Stimulated activated CD4-positive, alpha-beta T cell treated with anti-CD3 and anti-CD28 coated beads, Interleukin-1b, Interleukin-23, amount 100 ng/mL, for 4 hours (primary cell): ENCODE data around the gene PEX3.
"Not testable (repeated sequence)": the region's sequence is repeated elsewhere in the genome, so short reads cannot be mapped to it uniquely, and the experiment has no call there.

Experiments
- DNase-seq, 2 donors: peaks; one replicate each; pipeline ENCODE4 v3.0.0-alpha.2; 2020; ENCODE audit warnings: low read depth in 2 of 2

The PEX3 gene

GRCh38 chr6:143447865-143448264 is 2.7 kb upstream of the PEX3 start:
- not testable (repeated sequence) for DNase-seq

- DNase-seq = no peak
Observed at GRCh38 chr6:143449082-143449713, 1.4 kb upstream of the PEX3 start.

- peak in 1 of 2 donors; percentile 2 for DNase-seq
Observed at GRCh38 chr6:143449714-143450452, 722 bp upstream of the PEX3 start.

DNA sequence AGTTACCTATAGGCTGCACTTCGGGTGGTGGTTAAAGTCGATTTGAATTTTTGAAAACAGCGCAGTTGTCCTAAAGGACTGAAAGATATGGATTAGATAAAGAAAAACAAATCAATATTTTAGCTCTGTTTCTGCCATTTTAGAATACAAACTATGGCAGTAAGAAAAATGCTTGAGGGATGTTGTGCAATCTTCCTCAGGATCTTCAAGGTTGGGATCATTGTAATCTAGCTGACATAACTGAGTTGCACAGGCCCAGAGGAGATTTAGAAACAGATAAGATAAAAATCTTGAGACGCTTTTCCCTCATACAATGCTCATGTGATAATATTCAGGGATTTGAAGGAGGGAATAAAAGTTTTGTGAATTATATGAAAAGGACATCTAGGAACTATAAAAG is 926 bp downstream of the PEX3 start:
- DNase-seq = no peak

- DNase-seq = no peak
Observed at GRCh38 chr6:143457563-143458359, 7.2 kb downstream of the PEX3 start.

GRCh38 chr6:143465546-143465945 is 14.9 kb downstream of the PEX3 start:
- DNase-seq = no peak

- DNase-seq = no peak
Observed at GRCh38 chr6:143468026-143468425, 17.4 kb downstream of the PEX3 start.

- not testable (repeated sequence) for DNase-seq
Observed at GRCh38 chr6:143468823-143469222, 18.2 kb downstream of the PEX3 start.

DNA sequence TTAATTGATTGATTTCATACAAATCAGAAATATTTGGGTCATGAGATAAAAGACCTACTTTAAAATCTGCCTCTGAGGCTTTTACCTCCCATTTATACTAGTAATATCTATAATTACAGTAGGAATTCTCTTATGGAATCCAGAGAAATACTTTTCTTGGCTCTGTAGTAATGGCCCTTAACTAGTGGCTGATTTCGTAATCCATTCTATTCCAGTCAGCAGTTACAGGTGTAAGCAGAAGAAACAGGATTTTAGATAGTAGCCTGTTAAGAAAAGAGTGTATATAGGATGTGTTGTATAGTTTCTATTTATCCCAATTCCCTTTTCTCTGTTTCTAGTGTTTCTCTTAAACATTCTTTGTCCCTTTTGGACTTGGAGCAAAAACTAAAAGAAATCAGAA is 21.2 kb downstream of the PEX3 start:
- DNase-seq = no peak

GRCh38 chr6:143476545-143476944 is 25.9 kb downstream of the PEX3 start:
- no peak for DNase-seq

- no peak for DNase-seq
Observed at GRCh38 chr6:143478479-143479062, 28.0 kb downstream of the PEX3 start.

- DNase-seq = no peak
Observed at GRCh38 chr6:143482593-143482992, 32.0 kb downstream of the PEX3 start.

DNA sequence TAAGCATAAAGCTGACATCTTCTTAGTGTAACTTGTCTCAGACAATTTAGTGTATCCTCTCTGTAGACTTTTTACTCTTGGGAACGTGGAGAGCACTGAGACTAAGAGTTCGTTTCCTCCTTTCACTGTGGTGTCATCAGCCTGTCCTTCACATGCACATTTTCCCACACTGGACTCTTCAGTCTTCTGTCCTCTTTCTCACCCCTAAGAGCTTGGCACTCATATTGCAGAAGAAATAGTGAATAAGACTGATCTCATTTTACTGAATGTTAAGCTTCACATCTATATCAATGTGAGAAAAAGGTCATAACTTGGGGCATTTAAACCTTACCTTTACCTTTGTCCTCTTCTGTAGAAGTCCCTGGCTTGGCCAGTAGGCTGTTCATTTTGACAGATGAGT is 35.4 kb downstream of the PEX3 start:
- DNase-seq = no peak

DNA sequence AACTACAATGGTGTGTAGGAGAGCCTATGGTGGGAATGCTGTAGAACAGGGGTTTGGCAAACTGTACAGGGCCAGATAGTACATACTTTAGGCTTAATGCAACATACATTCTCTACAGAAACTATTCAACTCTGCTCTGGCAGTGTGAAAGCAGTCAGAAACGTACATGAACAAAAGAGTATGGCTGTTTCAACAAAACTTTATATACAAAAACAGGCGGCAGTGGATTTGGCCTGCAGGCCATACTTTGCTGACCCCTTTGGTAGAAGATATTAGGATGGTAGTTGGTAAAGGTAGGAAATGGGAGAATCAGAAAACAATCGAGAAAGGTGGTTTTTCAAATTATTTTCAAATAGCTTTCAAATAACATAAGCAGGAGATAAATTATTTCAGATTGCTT is 36.1 kb downstream of the PEX3 start:
- no peak for DNase-seq

GRCh38 chr6:143490244-143490643 is 39.6 kb downstream of the PEX3 start:
- no peak for DNase-seq

DNA sequence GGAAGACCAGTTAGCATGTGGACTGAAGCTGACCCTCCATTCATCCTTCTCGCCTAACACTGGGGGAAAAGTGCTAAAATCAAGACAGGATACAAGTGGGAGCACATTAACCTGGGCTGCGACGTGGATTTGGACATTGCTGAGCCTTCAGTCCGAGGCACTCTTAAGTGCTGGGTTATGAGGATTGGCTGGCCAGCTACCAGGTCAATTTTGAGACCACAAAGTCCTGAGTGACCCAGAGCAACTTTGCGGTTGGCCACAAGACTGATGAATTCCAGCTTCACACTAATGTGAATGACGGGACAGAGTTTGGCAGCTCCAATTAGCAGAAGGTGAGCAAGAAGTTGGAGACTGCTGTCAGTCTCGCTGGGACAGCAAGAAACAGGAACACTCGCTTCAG is 40.2 kb downstream of the PEX3 start:
- no peak for DNase-seq

- DNase-seq = no peak
Observed at GRCh38 chr6:143496974-143497373, 46.4 kb downstream of the PEX3 start.

- DNase-seq = no peak
Observed at GRCh38 chr6:143498428-143498827, 47.8 kb downstream of the PEX3 start.

GRCh38 chr6:143501851-143502250 is 51.2 kb downstream of the PEX3 start:
- no peak for DNase-seq

GRCh38 chr6:143504369-143504768 is 53.8 kb downstream of the PEX3 start:
- no peak for DNase-seq

- no peak for DNase-seq
Observed at GRCh38 chr6:143505111-143505510, 54.5 kb downstream of the PEX3 start.

DNA sequence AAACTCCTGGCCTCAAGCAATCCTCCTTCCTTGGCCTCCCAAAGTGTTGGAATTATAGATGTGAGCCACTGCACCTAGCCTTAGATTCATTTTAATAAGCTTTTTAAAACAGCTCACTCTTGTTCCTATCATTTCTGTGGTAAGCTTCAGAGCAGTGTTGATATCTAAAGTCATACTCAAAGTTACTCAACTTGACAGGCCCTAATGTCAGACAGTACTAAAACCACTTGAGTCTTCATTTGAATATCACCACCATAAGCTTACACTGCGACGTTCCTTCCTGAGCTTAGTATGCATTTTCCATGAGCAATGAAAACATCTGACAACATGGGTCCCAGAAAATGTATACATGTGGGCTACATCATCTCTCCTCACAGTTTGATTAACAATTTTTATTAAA is 54.9 kb downstream of the PEX3 start:
- DNase-seq = no peak
